ENCODE results near the gene ENTPD6. TPM values are rescaled to one million over a fixed set of nuclear protein-coding genes. Genes with fewer than 3 reads are reported as not detected.
"Not testable (repeated sequence)": the region's sequence is repeated elsewhere in the genome, so short reads cannot be mapped to it uniquely, and the experiment has no call there.

The ENTPD6 gene
- total RNA-seq, 4 donors from 2014 or later, result 34.8 to 49.2 (median 43.9) TPM

GRCh38 chr20:25165128-25165527, 30.4 kb upstream of the ENTPD6 start:
- Histone ChIP-seq H3K4me1 (no peaks in the 10 kb centered on the region), H3K27ac (no peak overlapping the region), H3K36me3 (no peaks in the 10 kb centered on the region), H3K9me3 (peaks cover 0 to 7% (median 0%) of the 10 kb centered on the region in 3 donors), H3K27me3 (peaks cover 12% of the 10 kb centered on the region), H3K4me3 (no peak overlapping the region)
- no peak for ATAC-seq
- no peak for TF ChIP-seq EP300 (IDR thresholded peaks at IDR 0.05)
- TF ChIP-seq, protein P1, sequence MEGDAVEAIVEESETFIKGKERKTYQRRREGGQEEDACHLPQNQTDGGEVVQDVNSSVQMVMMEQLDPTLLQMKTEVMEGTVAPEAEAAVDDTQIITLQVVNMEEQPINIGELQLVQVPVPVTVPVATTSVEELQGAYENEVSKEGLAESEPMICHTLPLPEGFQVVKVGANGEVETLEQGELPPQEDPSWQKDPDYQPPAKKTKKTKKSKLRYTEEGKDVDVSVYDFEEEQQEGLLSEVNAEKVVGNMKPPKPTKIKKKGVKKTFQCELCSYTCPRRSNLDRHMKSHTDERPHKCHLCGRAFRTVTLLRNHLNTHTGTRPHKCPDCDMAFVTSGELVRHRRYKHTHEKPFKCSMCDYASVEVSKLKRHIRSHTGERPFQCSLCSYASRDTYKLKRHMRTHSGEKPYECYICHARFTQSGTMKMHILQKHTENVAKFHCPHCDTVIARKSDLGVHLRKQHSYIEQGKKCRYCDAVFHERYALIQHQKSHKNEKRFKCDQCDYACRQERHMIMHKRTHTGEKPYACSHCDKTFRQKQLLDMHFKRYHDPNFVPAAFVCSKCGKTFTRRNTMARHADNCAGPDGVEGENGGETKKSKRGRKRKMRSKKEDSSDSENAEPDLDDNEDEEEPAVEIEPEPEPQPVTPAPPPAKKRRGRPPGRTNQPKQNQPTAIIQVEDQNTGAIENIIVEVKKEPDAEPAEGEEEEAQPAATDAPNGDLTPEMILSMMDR (IDR thresholded peaks at IDR 0.05), result no peak
- TF ChIP-seq POLR2AphosphoS5 (IDR thresholded peaks at IDR 0.05), result no peak
- TF ChIP-seq POLR2A (IDR thresholded peaks at IDR 0.05), result no peak

- H3K27me3 ChIP-seq, result peaks cover 12% of the 10 kb centered on the region
- not testable (repeated sequence) for ATAC-seq, H3K9me3 ChIP-seq, H3K36me3 ChIP-seq, H3K4me3 ChIP-seq, H3K27ac ChIP-seq, H3K4me1 ChIP-seq
- WGBS, 2 donors (ENCODE audit: low coverage in 1 of 2), result no CpG with 5 or more reads among the region's 2 CpGs
These were observed 29.3 kb upstream of the ENTPD6 start for GRCh38 chr20:25166105-25166782.

DNA sequence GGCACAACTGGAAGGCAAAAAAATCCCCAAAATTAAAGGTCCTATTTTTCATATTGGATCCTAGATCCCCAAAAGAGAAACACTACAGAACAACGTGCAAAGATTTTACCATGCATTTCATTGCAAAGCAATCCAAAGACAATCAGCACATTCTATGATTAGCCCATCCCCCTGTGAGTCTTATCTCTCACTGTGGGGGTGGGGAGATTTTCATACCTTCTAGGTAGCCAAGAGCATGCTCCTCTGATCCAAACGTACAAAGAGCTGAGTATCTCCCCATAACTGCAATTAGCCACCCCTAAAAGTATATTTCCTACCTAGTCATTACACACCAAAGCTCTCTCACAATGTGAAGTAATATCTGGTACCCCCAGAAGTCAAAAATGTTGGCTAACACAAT, 22.2 kb upstream of the ENTPD6 start:
- Histone ChIP-seq H3K4me1 (peaks cover 0 to 7% (median 0%) of the 10 kb centered on the region in 3 donors), H3K4me3 (no peak overlapping the region), H3K9me3 (no peaks in the 10 kb centered on the region), H3K27ac (no peak overlapping the region), H3K27me3 (no peaks in the 10 kb centered on the region), H3K36me3 (no peaks in the 10 kb centered on the region)
- 45 to 83% methylated on average over 1 to 2 of the region's 2 CpGs for WGBS, 2 donors (ENCODE audit: low coverage in 1 of 2)
- no peak for ATAC-seq
- no peak for TF ChIP-seq POLR2AphosphoS5 (IDR thresholded peaks at IDR 0.05)
- TF ChIP-seq EP300 (IDR thresholded peaks at IDR 0.05), result no peak
- no peak for TF ChIP-seq POLR2A (IDR thresholded peaks at IDR 0.05)
- TF ChIP-seq, protein P1 (IDR thresholded peaks at IDR 0.05), result no peak

- ATAC-seq, result no peak
- H3K27me3 ChIP-seq, result no peaks in the 10 kb centered on the region
These were observed 21.6 kb upstream of the ENTPD6 start for GRCh38 chr20:25173886-25174308.

DNA sequence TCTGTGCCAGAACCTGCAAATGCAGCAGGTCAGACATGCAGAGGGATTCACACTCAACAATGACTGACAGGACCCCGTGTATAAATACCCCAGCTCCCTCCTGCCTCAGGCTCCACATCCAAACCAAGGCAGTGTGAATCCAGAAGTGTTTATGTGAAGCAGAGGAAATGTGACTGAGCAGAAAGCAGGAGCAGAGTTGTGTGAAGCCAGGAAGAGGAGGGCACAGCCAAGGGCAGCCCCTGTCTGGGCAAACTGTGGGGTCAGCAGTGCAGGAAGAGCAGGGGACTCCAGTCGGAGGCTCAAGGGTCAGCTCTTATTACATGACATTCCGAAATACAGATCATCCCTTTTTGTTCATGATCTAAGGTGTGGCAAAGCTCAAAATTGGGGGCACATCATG, 19.3 kb upstream of the ENTPD6 start:
- WGBS, 2 donors (ENCODE audit: low coverage in 1 of 2), result 75% methylated on average over 2 of the region's 3 CpGs; no CpG with 5 or more reads in 1 of the 2 donors
- Histone ChIP-seq H3K27ac (no peak overlapping the region), H3K9me3 (no peaks in the 10 kb centered on the region), H3K4me3 (no peak overlapping the region), H3K36me3 (no peaks in the 10 kb centered on the region), H3K27me3 (no peaks in the 10 kb centered on the region), H3K4me1 (peaks cover 0 to 18% (median 0%) of the 10 kb centered on the region in 3 donors)
- TF ChIP-seq, protein P1 (IDR thresholded peaks at IDR 0.05), result no peak
- TF ChIP-seq POLR2A (IDR thresholded peaks at IDR 0.05) (no peak), EP300 (IDR thresholded peaks at IDR 0.05) (no peak), POLR2AphosphoS5 (IDR thresholded peaks at IDR 0.05) (no peak)
- ATAC-seq, result no peak

More at GRCh38 chr20:25173886-25174308, 21.6 kb upstream of the ENTPD6 start:
- no peaks in the 10 kb centered on the region for H3K9me3 ChIP-seq
- H3K27ac ChIP-seq, result no peak overlapping the region
- TF ChIP-seq POLR2A (IDR thresholded peaks at IDR 0.05) (no peak), EP300 (IDR thresholded peaks at IDR 0.05) (no peak), POLR2AphosphoS5 (IDR thresholded peaks at IDR 0.05) (no peak)
- TF ChIP-seq, protein P1 (IDR thresholded peaks at IDR 0.05), result no peak
- H3K36me3 ChIP-seq, result no peaks in the 10 kb centered on the region
- H3K4me1 ChIP-seq, result peaks cover 0 to 12% (median 0%) of the 10 kb centered on the region in 3 donors
- no peak overlapping the region for H3K4me3 ChIP-seq

Data from gastroesophageal sphincter (tissue), 4 donors.